GM04504 (cell line): Measurements from ENCODE around the gene OR10H2.
"Not testable (repeated sequence)": the region's sequence is repeated elsewhere in the genome, so short reads cannot be mapped to it uniquely, and the experiment has no call there.

ENCODE experiments used
- DNase-seq: peaks from one replicate; pipeline ENCODE4 v3.0.0-alpha.2; 2012; ENCODE audit warnings: low read depth

The OR10H2 gene

GRCh38 chr19:15769586-15769985 is 41.8 kb downstream of the OR10H2 start:
- no peak for DNase-seq

DNA sequence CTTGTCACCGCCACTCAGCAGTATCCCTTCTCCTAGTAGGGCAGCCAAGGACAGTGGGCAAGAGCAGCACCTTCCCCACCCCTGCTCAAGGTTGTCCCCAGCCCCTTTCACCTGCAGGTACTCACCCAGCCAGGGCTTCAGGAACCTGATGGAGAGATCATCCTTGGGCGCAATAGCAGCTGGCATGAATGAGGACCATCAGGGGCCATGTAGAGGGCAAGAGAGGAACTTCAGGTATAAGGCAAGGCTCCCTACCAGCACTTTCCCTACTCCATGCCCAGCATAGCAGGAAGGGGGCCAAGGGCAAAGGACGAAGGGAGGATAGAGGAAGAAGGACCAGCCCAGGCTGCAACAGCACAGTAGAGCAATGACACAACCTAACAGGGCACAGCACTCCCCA is 46.3 kb downstream of the OR10H2 start:
- not testable (repeated sequence) for DNase-seq

DNA sequence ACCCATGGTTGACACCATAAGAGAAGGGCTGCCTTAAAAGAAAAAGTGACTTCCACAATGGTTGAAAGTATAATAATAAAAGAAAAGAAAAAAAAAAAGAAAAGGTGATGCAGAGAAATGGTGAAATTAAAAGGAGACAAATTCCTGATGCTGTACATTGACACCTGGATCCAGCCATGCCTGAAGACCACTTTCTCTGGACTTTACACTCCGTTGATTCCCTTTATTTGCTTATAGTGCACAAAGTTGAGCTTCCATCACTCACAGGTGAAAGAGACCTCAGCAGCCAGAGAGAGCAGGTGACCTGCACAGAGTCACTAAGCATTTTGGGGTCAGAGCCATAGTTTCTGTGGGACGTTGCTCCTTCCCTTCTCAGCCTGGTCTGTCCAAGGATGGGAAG is 47.4 kb downstream of the OR10H2 start:
- no peak for DNase-seq

DNA sequence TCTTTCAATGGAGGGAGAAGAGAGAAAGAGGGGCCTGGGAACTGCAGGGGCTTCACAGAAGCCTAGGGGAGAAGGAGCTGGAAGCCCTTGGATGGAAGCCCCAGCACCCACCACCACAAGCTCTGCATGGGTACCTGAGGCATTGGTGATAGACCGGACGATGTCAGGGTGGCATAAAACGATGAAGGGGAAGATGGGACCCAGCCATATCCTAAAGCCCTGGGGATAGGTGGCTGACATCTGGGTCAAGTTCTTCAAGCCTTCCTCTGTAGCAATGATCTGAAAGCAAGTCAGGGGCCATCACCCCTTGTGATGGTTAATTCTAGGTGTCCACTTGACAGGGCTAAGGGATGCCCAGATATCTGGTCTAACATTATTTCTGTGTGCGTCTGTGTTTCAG is 48.4 kb downstream of the OR10H2 start:
- DNase-seq = no peak

- no peak for DNase-seq
Measured at GRCh38 chr19:15776991-15777970, 49.5 kb downstream of the OR10H2 start.
